Gastrocnemius medialis (tissue), 4 donors: Measurements from ENCODE around the gene TCF4. TPM values are rescaled to one million over a fixed set of nuclear protein-coding genes. Genes with fewer than 3 reads are reported as not detected.

Source experiments
- ATAC-seq, 2 donors: fragments of 150-250 bp; one replicate each; pipeline ENCODE4 v1.9.1; 2016
- DNase-seq, 2 donors: peaks; one replicate each; pipeline ENCODE4 v3.0.0-alpha.2; 2019
- H3K27ac ChIP-seq, 4 donors: fragments of 200-600 bp; sonication (generic); 1 replicate in 1 of 4; 2 replicates in 3 of 4; pipeline ENCODE4 v1.5.1; 2016 to 2018; ENCODE audit warnings: mild to moderate bottlenecking in 2 of 4, moderate library complexity in 1 of 4
- H3K27me3 ChIP-seq, 3 donors: fragments of 200-600 bp; sonication (generic) in 2 of 3; 1 replicate in 1 of 3; 2 replicates in 2 of 3; pipeline versions ENCODE4 v1.5.1 to v1.6.0; 2016 to 2019; ENCODE audit warnings: mild to moderate bottlenecking in 1 of 3, moderate library complexity in 1 of 3
- H3K36me3 ChIP-seq, 2 donors: fragments of 200-600 bp; sonication (generic) in 1 of 2; one replicate each; pipeline ENCODE4 v1.5.1; 2017 to 2018
- H3K4me1 ChIP-seq, 2 donors: fragments of 200-600 bp; sonication (generic) in 1 of 2; one replicate each; pipeline ENCODE4 v1.5.1; 2016 to 2017; ENCODE audit warnings: mild to moderate bottlenecking in 2 of 2
- H3K4me3 ChIP-seq, 4 donors: fragments of 200-600 bp; sonication (generic) in 3 of 4; 1 replicate in 1 of 4; 2 replicates in 3 of 4; pipeline ENCODE4 v1.5.1; 2016 to 2019; ENCODE audit warnings: mild to moderate bottlenecking in 2 of 4
- H3K9me3 ChIP-seq, 3 donors: fragments of 200-600 bp; sonication (generic) in 2 of 3; 1 replicate in 1 of 3; 2 replicates in 2 of 3; pipeline ENCODE4 v1.5.1; 2016 to 2019
- CTCF ChIP-seq, 5 experiments: fragments of 450-650 bp in 3 of 5; fragments of 200-600 bp in 2 of 5; sonication (generic) in 2 of 5; IDR thresholded peaks in 4 of 5; conservative IDR thresholded peaks in 1 of 5; 1 replicate in 4 of 5; 2 replicates in 1 of 5; pipeline ENCODE4 v1.5.1; 2016 to 2019; ENCODE audit warnings: antibody characterized with exemption in 5 of 5, mild to moderate bottlenecking in 3 of 5, moderate library complexity in 3 of 5
- POLR2A ChIP-seq, 2 donors: fragments of 450-650 bp; IDR thresholded peaks; one replicate each; pipeline ENCODE4 v1.6.1; 2017; ENCODE audit warnings: antibody characterized with exemption in 2 of 2, mild to moderate bottlenecking in 2 of 2, moderate library complexity in 2 of 2
- in situ Hi-C, 4 donors: fragments of 200-750 bp; cut with MboI; loops; one replicate each; pipeline versions ENCODE4 v1.15.0 to v1.8.0; 2017; ENCODE audit warnings: low sequenced_read_pairs in 4 of 4
- intact Hi-C: fragments of 100-400 bp; cut with DNase I; formaldehyde crosslinking; loops from one replicate; pipeline ENCODE4 v1.15.1; 2023; ENCODE audit warnings: low total_unique reads
- total RNA-seq, 4 donors: library from RNA; depleted of rRNA; stranded (reverse); fragments of >200 nt; gene quantifications; one replicate each; pipeline versions ENCODE4 v1.1.0 to v1.2.3, GENCODE V29; 2016

The TCF4 gene
- total RNA-seq, 4 donors from 2014 or later, result 40.3 to 60.6 (median 53.6) TPM

- intact Hi-C loops, result no loop called here
- Histone ChIP-seq H3K27ac (no peak overlapping the region), H3K27me3 (no peaks in the 10 kb centered on the region), H3K4me3 (no peak overlapping the region), H3K9me3 (no peaks in the 10 kb centered on the region), H3K36me3 (no peaks in the 10 kb centered on the region), H3K4me1 (peaks cover 12 to 27% of the 10 kb centered on the region in 2 donors)
- TF ChIP-seq POLR2A (IDR thresholded peaks at IDR 0.05) (no peak), CTCF (IDR thresholded peaks at IDR 0.05 in 4 of 5, conservative IDR thresholded peaks at IDR 0.05 in 1 of 5) (no peak)
- in situ Hi-C loops, result no loop called here
- ATAC-seq (no peak), DNase-seq (no peak)
Measured at GRCh38 chr18:55351980-55352714, 235.8 kb downstream of the TCF4 start.

GRCh38 chr18:55351241-55351691 is 236.7 kb downstream of the TCF4 start:
- ATAC-seq (no peak), DNase-seq (no peak)
- TF ChIP-seq CTCF (IDR thresholded peaks at IDR 0.05 in 4 of 5, conservative IDR thresholded peaks at IDR 0.05 in 1 of 5) (no peak), POLR2A (IDR thresholded peaks at IDR 0.05) (no peak)
- in situ Hi-C loops (no loop called here), intact Hi-C loops (no loop called here)
- no peak overlapping the region for H3K4me3 ChIP-seq
- peaks cover 12 to 26% of the 10 kb centered on the region in 2 donors for H3K4me1 ChIP-seq
- no peaks in the 10 kb centered on the region for H3K9me3 ChIP-seq
- no peaks in the 10 kb centered on the region for H3K36me3 ChIP-seq
- H3K27me3 ChIP-seq, result no peaks in the 10 kb centered on the region
- peak overlapping the region in 1 of 4 donors; percentile 7 for H3K27ac ChIP-seq

GRCh38 chr18:55349685-55350084 is 238.3 kb downstream of the TCF4 start:
- ATAC-seq, result no peak
- Histone ChIP-seq H3K9me3 (no peaks in the 10 kb centered on the region), H3K36me3 (no peaks in the 10 kb centered on the region), H3K27ac (no peak overlapping the region), H3K4me1 (peaks cover 7 to 14% of the 10 kb centered on the region in 2 donors), H3K27me3 (no peaks in the 10 kb centered on the region), H3K4me3 (no peak overlapping the region)
- no peak for DNase-seq
- in situ Hi-C loops (loop anchor here in 1 of 4 donors (25.0 kb wide), 2 partner anchors 112 to 1213 kb away; no protein-coding TSS in a partner anchor), intact Hi-C loops (no loop called here)
- no peak for TF ChIP-seq CTCF (IDR thresholded peaks at IDR 0.05 in 4 of 5, conservative IDR thresholded peaks at IDR 0.05 in 1 of 5)
- no peak for TF ChIP-seq POLR2A (IDR thresholded peaks at IDR 0.05)

- peak in 1 of 2 donors; percentile 32 for ATAC-seq
- in situ Hi-C loops, result loop anchor here in 1 of 4 donors (25.0 kb wide), 2 partner anchors 110 to 1215 kb away; no protein-coding TSS in a partner anchor
- H3K27ac ChIP-seq, result peak overlapping the region in 2 of 4 donors; percentile 24 to 32
Measured at GRCh38 chr18:55346961-55347740, 240.8 kb downstream of the TCF4 start.

More at GRCh38 chr18:55346961-55347740, 240.8 kb downstream of the TCF4 start:
- TF ChIP-seq POLR2A (IDR thresholded peaks at IDR 0.05) (no peak), CTCF (IDR thresholded peaks at IDR 0.05 in 4 of 5, conservative IDR thresholded peaks at IDR 0.05 in 1 of 5) (no peak)
- H3K9me3 ChIP-seq, result no peaks in the 10 kb centered on the region
- H3K36me3 ChIP-seq, result no peaks in the 10 kb centered on the region
- peaks cover 10 to 20% of the 10 kb centered on the region in 2 donors for H3K4me1 ChIP-seq
- H3K4me3 ChIP-seq, result no peak overlapping the region
- H3K27me3 ChIP-seq, result no peaks in the 10 kb centered on the region
- intact Hi-C loops, result no loop called here
- no peak for DNase-seq
